ENCODE data around the gene PGBD5. TPM values are rescaled to one million over a fixed set of nuclear protein-coding genes. Genes with fewer than 3 reads are reported as not detected.

The PGBD5 gene
- polyA plus RNA-seq, 1 of the 3 experiments (the other 2 are of a cell fraction): 0.15 TPM

- TF ChIP-seq REST (IDR thresholded peaks at IDR 0.05; ENCODE audit: low read depth, low read length) (no peak), IRF3 (IDR thresholded peaks at IDR 0.05; ENCODE audit: low read depth, low read length) (no peak), GATA2 (CRISPR knock-in tag; IDR thresholded peaks at IDR 0.05) (no peak), FOSL2 (IDR thresholded peaks at IDR 0.05; ENCODE audit: borderline replicate concordance, low read depth) (no peak), GABPA (IDR thresholded peaks at IDR 0.05; ENCODE audit: low read depth) (no peak), EZH2phosphoT487 (IDR thresholded peaks at IDR 0.05; ENCODE audit: borderline replicate concordance, low read depth) (no peak), CTCF (IDR thresholded peaks at IDR 0.05) (no peak), TAF1 (IDR thresholded peaks at IDR 0.05; ENCODE audit: borderline replicate concordance, low read depth, low read length) (no peak)
These were observed 660 bp downstream of the PGBD5 start (continued) for GRCh38 chr1:230425252-230426091.

GRCh38 chr1:230424391-230425251 lies 1.5 kb downstream of the PGBD5 start:
- TF ChIP-seq MXI1 (IDR thresholded peaks at IDR 0.05; ENCODE audit: low read depth, low read length) (peak; percentile 72), RAD21 (IDR thresholded peaks at IDR 0.05; ENCODE audit: low read length) (no peak; the same call in 1 of the 2 replicates), JUND (IDR thresholded peaks at IDR 0.05) (no peak)
- Histone ChIP-seq H3K27me3 (ENCODE audit: insufficient read depth) (peaks cover 33% of the 10 kb centered on the region), H4K20me1 (ENCODE audit: insufficient read depth) (no peaks in the 10 kb centered on the region), H3F3A (replicated peaks; ENCODE audit: insufficient read depth) (no peaks in the 10 kb centered on the region), H3K36me3 (replicated peaks in 1 of 2; ENCODE audit: control insufficient read depth in 1 of 2, insufficient read depth in 2 of 2, low read length in 1 of 2) (no peaks in the 10 kb centered on the region), H2AFZ (ENCODE audit: low read depth) (no peak overlapping the region), H3K4me3 (ENCODE audit: low read depth in 2 of 2, low read length in 1 of 2) (peak overlapping the region in 1 of 2 experiments; percentile 50; a peak in 2 of 4 replicates), H3K27ac (ENCODE audit: low read depth in 2 of 2, low read length in 1 of 2) (peak overlapping the region in 1 of 2 experiments; percentile 73; a peak in 2 of 4 replicates), H3K79me2 (ENCODE audit: insufficient read depth) (no peaks in the 10 kb centered on the region), H3K9ac (no peak overlapping the region), H3K9me3 (no peaks in the 10 kb centered on the region), H3K4me2 (peak overlapping the region; percentile 19; the same call in 1 of the 2 replicates), H3K4me1 (ENCODE audit: control insufficient read depth in 1 of 2, insufficient read depth in 2 of 2, low read depth in 1 of 2, low read length in 1 of 2) (peaks cover 0 to 33% of the 10 kb centered on the region in 2 experiments; a peak in 2 of 4 replicates), H3K9me2 (no peaks in the 10 kb centered on the region)
- ChIA-PET POLR2A (interaction anchor here (0.7 kb wide), 1 partner anchor 219 kb away, joined by 3 read pairs; no protein-coding TSS in a partner anchor), CTCF (interaction anchor here (0.7 to 1.3 kb wide), 5 partner anchors 9 to 39 kb away, joined by 3 to 5 read pairs (median 4); no protein-coding TSS in a partner anchor)
- peak; percentile 74 for DNase-seq
- 31% methylated on average over 29 of the region's 33 CpGs for WGBS (ENCODE audit: low lambda C conversion rate)

Data from SK-N-SH (cell line).